ENCODE data around the gene FXYD3.
A peak's percentile ranks its signal among the peaks of the same experiment; 100 is the strongest.

FXYD3 gene

GRCh38 chr19:35107545-35107944, 8.1 kb upstream of the FXYD3 start:
- DNase-seq: no peak

GRCh38 chr19:35108730-35109129, 6.9 kb upstream of the FXYD3 start:
- no peak for DNase-seq

GRCh38 chr19:35109395-35110112, 6.1 kb upstream of the FXYD3 start:
- DNase-seq: no peak

GRCh38 chr19:35110974-35111373, 4.6 kb upstream of the FXYD3 start:
- DNase-seq: no peak

GRCh38 chr19:35112995-35113688, 2.5 kb upstream of the FXYD3 start:
- DNase-seq: no peak

GRCh38 chr19:35114353-35115176, 1.1 kb upstream of the FXYD3 start:
- DNase-seq: peak; percentile 23

GRCh38 chr19:35116072-35116801, 614 bp downstream of the FXYD3 start:
- no peak for DNase-seq

- no peak for DNase-seq
Observed at GRCh38 chr19:35117116-35117515, 1.5 kb downstream of the FXYD3 start.

GRCh38 chr19:35117799-35118198, 2.2 kb downstream of the FXYD3 start:
- DNase-seq: no peak

- DNase-seq: no peak
Observed at GRCh38 chr19:35118268-35119020, 2.8 kb downstream of the FXYD3 start.

GRCh38 chr19:35119091-35119490, 3.5 kb downstream of the FXYD3 start:
- no peak for DNase-seq

- no peak for DNase-seq
Observed at GRCh38 chr19:35119578-35120155, 4.0 kb downstream of the FXYD3 start.

GRCh38 chr19:35120492-35120891, 4.9 kb downstream of the FXYD3 start:
- no peak for DNase-seq

- no peak for DNase-seq
Observed at GRCh38 chr19:35120898-35121297, 5.3 kb downstream of the FXYD3 start.

GRCh38 chr19:35122687-35123551, 7.3 kb downstream of the FXYD3 start:
- no peak for DNase-seq

GRCh38 chr19:35123573-35123972, 8.0 kb downstream of the FXYD3 start:
- no peak for DNase-seq

GRCh38 chr19:35124098-35125060, 8.8 kb downstream of the FXYD3 start:
- peak; percentile 89 for DNase-seq

GRCh38 chr19:35125270-35125717, 9.7 kb downstream of the FXYD3 start:
- DNase-seq: no peak

Measured in kidney glomerular epithelial cell (primary cell).